ENCODE data around the gene TNFAIP8L2. TPM values are rescaled to one million over a fixed set of nuclear protein-coding genes. Genes with fewer than 3 reads are reported as not detected.

TNFAIP8L2 gene
- total RNA-seq, 1 experiment from 2014 or later = 0.15 TPM

DNA sequence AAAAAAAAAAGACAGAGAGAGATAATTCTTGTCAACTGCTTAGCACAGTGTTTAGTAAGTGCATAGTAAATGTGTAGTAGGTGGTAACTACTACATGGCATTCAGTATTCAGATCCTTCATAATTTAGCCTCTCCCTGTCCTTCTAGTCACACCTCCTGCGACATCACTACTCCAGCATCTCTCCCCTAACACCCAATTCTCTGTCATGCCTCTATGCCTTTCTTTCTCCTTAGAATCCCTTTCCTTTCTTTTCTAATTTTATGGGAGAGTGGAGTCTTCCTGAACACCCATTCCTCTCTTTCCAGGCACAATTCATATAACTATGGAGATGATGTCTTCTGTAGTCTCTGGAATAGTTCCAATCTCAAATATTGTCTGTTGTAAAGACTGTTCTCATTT is 37.4 kb downstream of the TNFAIP8L2 start:
- Mint-ChIP-seq H3K27me3 (ENCODE audit: low read depth) (no peaks in the 10 kb centered on the region; the same call in 1 of the 2 replicates), H3K4me3 (no peak overlapping the region), H3K4me1 (peaks cover 13% of the 10 kb centered on the region), H3K36me3 (peaks cover under 1% of the 10 kb centered on the region; the same call in 1 of the 2 replicates), H3K27ac (peak overlapping the region; percentile 19; the same call in 1 of the 2 replicates), H3K9me3 (no peaks in the 10 kb centered on the region)
- POLR2A ChIA-PET = no interaction called here
- ATAC-seq (no peak), DNase-seq (ENCODE audit: low spot score) (no peak)
- TF ChIP-seq, protein P1, sequence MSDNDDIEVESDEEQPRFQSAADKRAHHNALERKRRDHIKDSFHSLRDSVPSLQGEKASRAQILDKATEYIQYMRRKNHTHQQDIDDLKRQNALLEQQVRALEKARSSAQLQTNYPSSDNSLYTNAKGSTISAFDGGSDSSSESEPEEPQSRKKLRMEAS (CRISPR knock-in tag; IDR thresholded peaks at IDR 0.05) = no peak
- no peak for TF ChIP-seq MXD4 (CRISPR knock-in tag; IDR thresholded peaks at IDR 0.05; ENCODE audit: borderline replicate concordance)
- TF ChIP-seq, protein P2, sequence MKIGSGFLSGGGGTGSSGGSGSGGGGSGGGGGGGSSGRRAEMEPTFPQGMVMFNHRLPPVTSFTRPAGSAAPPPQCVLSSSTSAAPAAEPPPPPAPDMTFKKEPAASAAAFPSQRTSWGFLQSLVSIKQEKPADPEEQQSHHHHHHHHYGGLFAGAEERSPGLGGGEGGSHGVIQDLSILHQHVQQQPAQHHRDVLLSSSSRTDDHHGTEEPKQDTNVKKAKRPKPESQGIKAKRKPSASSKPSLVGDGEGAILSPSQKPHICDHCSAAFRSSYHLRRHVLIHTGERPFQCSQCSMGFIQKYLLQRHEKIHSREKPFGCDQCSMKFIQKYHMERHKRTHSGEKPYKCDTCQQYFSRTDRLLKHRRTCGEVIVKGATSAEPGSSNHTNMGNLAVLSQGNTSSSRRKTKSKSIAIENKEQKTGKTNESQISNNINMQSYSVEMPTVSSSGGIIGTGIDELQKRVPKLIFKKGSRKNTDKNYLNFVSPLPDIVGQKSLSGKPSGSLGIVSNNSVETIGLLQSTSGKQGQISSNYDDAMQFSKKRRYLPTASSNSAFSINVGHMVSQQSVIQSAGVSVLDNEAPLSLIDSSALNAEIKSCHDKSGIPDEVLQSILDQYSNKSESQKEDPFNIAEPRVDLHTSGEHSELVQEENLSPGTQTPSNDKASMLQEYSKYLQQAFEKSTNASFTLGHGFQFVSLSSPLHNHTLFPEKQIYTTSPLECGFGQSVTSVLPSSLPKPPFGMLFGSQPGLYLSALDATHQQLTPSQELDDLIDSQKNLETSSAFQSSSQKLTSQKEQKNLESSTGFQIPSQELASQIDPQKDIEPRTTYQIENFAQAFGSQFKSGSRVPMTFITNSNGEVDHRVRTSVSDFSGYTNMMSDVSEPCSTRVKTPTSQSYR (CRISPR knock-in tag; IDR thresholded peaks at IDR 0.05) = no peak
- TF ChIP-seq, protein P3, sequence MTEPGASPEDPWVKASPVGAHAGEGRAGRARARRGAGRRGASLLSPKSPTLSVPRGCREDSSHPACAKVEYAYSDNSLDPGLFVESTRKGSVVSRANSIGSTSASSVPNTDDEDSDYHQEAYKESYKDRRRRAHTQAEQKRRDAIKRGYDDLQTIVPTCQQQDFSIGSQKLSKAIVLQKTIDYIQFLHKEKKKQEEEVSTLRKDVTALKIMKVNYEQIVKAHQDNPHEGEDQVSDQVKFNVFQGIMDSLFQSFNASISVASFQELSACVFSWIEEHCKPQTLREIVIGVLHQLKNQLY (CRISPR knock-in tag; IDR thresholded peaks at IDR 0.05) = no peak
- no peak for TF ChIP-seq AFF4 (CRISPR knock-in tag; IDR thresholded peaks at IDR 0.05; ENCODE audit: borderline replicate concordance)
- no peak for TF ChIP-seq ATF6 (CRISPR knock-in tag; IDR thresholded peaks at IDR 0.05)
- TF ChIP-seq ZSCAN18 (CRISPR knock-in tag; IDR thresholded peaks at IDR 0.05) = no peak
- TF ChIP-seq NR2C2 (CRISPR knock-in tag; IDR thresholded peaks at IDR 0.05) = no peak
- no peak for TF ChIP-seq ZNF232 (CRISPR knock-in tag; IDR thresholded peaks at IDR 0.05)
- TF ChIP-seq ETV6 (CRISPR knock-in tag; IDR thresholded peaks at IDR 0.05) = no peak
- TF ChIP-seq, protein P4, sequence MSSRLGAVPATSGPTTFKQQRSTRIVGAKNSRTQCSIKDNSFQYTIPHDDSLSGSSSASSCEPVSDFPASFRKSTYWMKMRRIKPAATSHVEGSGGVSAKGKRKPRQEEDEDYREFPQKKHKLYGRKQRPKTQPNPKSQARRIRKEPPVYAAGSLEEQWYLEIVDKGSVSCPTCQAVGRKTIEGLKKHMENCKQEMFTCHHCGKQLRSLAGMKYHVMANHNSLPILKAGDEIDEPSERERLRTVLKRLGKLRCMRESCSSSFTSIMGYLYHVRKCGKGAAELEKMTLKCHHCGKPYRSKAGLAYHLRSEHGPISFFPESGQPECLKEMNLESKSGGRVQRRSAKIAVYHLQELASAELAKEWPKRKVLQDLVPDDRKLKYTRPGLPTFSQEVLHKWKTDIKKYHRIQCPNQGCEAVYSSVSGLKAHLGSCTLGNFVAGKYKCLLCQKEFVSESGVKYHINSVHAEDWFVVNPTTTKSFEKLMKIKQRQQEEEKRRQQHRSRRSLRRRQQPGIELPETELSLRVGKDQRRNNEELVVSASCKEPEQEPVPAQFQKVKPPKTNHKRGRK (CRISPR knock-in tag; IDR thresholded peaks at IDR 0.05; ENCODE audit: borderline replicate concordance) = no peak
- TF ChIP-seq, protein P5, sequence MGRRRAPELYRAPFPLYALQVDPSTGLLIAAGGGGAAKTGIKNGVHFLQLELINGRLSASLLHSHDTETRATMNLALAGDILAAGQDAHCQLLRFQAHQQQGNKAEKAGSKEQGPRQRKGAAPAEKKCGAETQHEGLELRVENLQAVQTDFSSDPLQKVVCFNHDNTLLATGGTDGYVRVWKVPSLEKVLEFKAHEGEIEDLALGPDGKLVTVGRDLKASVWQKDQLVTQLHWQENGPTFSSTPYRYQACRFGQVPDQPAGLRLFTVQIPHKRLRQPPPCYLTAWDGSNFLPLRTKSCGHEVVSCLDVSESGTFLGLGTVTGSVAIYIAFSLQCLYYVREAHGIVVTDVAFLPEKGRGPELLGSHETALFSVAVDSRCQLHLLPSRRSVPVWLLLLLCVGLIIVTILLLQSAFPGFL (CRISPR knock-in tag; IDR thresholded peaks at IDR 0.05; ENCODE audit: borderline replicate concordance) = no peak
- no peak for TF ChIP-seq CTCF (IDR thresholded peaks at IDR 0.05)
- TF ChIP-seq, protein P6, sequence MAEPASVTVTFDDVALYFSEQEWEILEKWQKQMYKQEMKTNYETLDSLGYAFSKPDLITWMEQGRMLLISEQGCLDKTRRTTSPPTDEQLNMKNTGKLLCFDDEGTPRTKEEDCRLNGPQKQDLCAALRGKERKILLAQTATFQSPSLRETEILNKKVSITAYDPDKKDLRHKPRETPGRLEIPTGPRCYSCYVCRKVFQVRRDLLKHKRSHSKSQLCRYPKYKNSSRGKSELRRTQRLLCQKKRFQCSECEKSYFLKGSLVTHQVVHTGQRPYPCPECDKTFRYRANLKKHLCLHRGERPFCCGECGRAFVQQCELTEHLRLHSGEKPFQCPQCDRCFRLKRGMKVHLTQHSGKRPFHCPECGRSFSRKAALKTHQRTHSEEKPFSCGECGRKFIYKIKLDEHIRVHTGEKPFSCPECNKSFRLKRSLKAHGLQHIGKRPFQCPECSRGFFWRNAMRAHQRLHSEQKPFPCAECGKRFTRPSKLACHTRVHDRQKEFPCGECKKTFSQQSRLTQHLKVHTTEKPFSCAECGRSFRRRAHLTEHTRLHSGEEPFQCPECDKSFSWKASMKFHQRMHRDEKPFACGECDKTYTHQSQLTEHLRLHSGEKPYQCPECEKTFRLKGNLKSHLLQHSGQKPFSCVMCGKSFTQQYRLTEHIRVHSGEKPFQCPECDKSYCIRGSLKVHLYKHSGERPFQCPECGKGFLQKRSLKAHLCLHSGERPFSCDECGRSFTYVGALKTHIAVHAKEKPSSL (CRISPR knock-in tag; conservative IDR thresholded peaks at IDR 0.05) = no peak
- TF ChIP-seq, protein P7, sequence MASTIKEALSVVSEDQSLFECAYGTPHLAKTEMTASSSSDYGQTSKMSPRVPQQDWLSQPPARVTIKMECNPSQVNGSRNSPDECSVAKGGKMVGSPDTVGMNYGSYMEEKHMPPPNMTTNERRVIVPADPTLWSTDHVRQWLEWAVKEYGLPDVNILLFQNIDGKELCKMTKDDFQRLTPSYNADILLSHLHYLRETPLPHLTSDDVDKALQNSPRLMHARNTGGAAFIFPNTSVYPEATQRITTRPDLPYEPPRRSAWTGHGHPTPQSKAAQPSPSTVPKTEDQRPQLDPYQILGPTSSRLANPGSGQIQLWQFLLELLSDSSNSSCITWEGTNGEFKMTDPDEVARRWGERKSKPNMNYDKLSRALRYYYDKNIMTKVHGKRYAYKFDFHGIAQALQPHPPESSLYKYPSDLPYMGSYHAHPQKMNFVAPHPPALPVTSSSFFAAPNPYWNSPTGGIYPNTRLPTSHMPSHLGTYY (CRISPR knock-in tag; IDR thresholded peaks at IDR 0.05) = no peak
- TF ChIP-seq GTF2I (CRISPR knock-in tag; conservative IDR thresholded peaks at IDR 0.05) = no peak
- CTCF ChIA-PET = interaction anchor here (0.7 to 1.1 kb wide), 2 partner anchors 29 to 58 kb away, joined by 3 read pairs; no protein-coding TSS in a partner anchor

All from WTC11 (cell line).